Kasumi-1 (cell line): ENCODE data around the gene ACAA2.
"Not testable (repeated sequence)": the region's sequence is repeated elsewhere in the genome, so short reads cannot be mapped to it uniquely, and the experiment has no call there.

ENCODE experiments used
- DNase-seq, 2 experiments: peaks; one replicate each; lab custom pipeline; 2025; lab: John Stamatoyannopoulos, UW

Gene ACAA2

GRCh38 chr18:49811151-49811938 lies 2.0 kb downstream of the ACAA2 start:
- no peak for DNase-seq

DNA sequence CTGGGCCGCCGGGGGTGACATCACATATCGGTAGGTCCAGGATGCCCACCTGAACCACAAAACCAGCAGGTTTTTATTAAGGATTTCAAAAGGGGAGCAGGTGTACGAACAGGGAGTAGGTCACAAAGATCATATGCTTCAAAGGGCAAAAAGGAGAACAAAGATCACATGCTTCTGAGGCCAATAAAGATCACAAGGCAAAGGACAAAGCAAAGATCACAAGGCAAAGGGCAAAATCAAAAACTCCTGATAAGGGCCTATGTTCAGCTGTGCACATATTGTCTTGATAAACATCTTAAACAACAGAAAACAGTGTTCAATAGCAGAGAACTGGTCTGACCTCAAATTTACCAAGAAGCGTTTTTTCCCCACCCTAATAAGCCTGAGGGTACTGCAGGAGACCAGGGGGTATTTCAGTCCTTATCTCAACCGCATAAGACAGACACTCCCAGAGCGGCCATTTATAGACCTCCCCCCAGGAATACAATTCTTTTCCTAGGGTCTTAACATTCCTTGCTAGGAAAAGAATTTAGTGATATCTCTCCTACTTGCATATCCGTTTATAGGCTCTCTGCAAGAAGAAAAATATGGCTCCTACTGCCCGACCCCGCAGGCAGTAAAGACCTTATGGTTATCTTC lies 4.7 kb downstream of the ACAA2 start:
- DNase-seq = not testable (repeated sequence)

GRCh38 chr18:49804096-49804495 lies 9.2 kb downstream of the ACAA2 start:
- DNase-seq = no peak

GRCh38 chr18:49802623-49803022 lies 10.7 kb downstream of the ACAA2 start:
- no peak for DNase-seq

GRCh38 chr18:49800491-49800890 lies 12.8 kb downstream of the ACAA2 start:
- DNase-seq = not testable (repeated sequence)

GRCh38 chr18:49799806-49800205 lies 13.5 kb downstream of the ACAA2 start:
- not testable (repeated sequence) for DNase-seq

DNA sequence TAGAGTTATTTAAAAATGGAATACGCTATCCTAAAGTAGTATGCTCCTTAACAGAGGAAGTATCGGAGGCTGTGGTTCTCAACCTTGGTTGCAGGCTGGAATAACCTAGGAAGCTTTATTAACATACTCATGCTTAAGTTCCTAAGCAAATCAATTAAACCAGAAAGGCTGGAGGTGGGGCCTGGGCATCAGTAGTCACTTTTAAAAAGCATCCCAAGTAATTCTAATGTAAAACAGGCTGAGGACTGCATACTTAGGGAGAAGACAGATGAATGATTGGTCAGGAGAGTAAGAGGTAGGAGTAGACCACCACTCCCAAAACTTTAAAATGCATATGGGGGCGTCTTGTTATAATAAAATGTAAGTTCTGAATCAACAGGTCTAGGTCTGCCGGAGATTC lies 15.3 kb downstream of the ACAA2 start:
- DNase-seq = no peak

DNA sequence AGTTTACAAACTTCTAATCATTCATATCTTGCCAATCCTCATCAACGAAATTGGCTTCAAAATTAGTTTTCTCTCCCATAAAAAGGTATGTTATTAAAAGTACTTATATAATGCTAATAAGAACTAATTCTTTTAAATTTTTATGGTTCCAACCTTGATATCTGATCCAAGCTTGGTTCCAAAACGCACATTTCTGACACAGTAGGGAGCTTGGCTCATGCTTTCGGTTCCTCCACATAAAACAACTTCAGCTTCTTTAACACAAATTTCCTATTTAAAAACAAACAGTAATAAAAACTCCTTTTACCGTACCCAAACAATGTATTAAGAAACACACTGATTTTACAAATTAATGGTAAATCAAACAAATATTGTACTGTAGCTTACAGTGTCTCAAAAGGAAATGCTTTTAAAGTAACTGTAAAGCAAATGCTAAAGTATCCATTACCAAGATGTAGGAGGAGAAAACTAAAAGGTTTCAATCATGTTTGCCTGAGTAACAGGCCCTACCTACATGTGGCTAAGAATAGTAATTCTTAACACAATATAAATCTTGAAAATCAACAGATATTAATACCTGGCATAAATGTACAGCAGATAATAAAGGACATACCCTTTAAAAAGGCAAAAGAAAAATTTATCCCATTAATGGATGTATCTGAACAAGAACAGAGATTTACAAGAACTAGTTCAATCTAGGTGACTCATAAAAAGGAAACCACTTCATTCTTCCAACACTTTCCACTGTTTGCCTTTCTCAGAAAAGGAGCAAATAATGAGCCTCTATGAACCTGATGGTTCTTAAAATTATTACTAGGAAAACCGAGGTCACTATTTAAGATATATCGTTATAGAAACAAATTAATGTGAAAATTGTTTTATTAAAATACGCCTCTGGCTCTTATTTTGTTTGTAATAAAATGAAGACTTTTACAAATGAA lies 17.5 kb downstream of the ACAA2 start:
- DNase-seq = no peak

DNA sequence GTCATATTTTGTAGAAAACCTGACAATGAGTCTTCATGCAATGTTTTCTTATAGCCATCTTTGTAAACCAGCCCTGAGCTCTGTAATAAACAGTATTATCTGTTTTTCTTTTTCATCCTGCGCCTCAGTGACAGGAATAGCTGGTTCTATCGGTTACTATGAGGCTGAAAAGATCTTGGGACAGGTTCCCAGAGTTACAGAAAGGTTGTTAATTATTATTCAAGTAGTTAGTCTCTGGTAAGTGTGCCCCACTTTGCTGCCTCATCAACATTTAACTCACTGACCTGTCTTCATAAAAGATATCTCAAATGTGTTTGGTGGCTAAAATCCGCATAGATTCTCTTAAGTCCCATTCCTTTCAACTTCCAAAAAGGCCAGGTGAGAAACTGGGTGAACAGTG lies 18.6 kb downstream of the ACAA2 start:
- no peak for DNase-seq

DNA sequence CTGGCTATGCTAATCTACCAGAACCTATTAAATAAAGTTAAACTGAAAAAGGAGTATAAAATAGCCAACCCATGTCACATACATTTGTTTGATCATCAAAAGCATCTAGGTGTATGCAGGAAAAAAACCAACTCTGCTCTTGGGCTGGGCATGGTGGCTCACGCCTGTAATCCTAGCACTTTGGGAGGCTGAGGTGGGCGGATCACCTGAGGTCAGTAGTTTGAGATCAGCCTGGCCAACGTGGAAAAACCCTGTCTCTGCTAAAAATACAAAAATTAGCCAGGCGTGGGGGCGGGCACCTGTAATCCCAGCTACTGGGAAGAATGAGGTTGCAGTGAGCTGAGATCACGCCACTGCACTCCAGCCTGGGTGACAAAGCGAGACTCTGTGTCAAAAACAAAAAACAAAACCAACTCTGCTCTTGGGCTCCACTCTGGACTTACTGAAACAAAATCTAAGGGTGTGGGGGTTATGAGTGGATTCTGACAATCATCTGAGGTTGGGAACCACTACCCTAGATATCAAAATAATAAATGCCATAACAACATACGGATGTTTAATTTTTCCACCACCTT lies 23.7 kb downstream of the ACAA2 start:
- DNase-seq = not testable (repeated sequence)

GRCh38 chr18:49788327-49788898 lies 24.9 kb downstream of the ACAA2 start:
- DNase-seq = no peak

DNA sequence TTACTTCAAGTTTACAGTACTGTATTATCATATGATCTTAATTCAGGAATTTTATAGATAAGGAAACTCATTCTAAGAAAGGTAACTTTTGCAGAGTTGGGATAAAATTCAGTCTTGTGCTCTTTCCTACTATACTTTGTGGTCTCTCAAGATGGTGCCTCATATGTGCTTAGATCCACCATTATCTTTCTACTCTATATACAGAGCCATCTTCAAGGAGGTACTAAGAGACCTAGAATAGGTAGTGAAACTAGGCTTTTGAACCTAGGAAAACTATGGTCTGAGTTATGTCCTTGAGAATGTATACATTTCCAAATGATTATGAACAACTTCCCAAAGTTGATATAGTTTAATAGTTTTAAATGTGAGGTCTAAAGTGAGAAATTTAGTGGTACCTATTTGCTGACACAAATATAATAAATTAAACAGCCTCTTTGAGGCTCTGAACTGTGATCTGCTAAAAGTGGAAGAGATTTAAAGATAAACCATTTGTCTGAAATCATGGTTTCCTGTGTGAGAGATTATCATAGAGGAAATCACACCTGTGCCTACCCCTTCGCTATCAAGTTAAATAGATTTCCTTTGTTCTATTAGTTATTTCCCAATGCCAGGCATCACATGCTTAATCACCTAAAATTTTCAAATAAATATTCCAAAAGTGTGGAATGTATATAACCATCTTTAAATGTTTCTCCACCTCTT lies 27.2 kb downstream of the ACAA2 start:
- DNase-seq = no peak

DNA sequence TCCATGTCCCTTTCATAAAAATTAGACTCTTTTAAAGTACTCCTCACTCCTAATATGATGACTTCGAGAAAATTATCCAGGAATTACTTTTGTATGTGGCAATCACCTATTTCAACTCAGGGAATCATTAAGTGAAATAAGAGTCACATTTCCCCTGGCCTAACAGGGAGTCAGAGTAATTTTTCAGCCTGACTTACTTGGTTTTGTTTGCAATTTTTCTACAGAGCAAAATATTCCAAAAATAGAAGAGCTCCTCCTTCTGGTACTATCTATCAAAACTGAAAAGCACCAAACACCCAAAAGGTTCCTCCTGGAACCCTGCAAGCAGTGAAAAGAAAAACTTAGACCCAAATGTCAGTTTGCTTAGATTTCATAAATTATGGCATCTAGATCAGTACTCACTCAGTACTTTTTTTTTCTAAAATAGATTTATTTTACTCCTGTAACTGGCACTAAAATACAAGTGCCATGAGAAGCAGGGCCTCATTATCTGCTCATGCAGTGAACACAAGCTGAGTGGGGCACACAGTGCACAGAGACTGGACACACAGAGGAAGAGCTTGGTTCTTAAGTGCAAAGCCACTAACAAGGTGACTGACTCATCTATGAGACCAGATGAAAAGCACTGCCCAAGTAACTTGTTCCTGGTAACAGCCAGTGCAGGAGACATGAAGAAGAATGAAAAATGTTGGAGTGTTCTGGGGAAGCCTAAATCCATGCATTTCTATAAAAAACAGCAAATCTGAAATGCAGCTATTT lies 28.7 kb downstream of the ACAA2 start:
- DNase-seq = peak in 1 of 2 experiments; percentile 3

DNA sequence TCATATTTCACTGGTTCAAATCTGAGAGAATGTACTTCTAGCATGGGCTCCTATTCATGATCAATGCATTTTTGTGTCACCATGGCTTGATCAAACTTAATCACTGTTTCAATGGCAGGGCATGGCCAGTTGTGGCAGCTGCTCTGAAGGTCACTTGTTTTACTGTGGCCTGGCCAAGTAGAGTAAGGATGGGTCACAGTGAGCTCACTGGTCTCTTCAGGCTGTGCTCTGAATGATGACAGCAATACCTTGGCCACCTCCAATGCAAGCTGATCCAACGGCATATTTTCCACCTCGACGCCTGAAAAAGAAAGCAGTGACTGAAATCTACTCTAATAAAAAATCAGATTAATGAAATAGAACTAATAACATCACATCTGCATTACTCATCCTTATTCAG lies 29.7 kb downstream of the ACAA2 start:
- not testable (repeated sequence) for DNase-seq

DNA sequence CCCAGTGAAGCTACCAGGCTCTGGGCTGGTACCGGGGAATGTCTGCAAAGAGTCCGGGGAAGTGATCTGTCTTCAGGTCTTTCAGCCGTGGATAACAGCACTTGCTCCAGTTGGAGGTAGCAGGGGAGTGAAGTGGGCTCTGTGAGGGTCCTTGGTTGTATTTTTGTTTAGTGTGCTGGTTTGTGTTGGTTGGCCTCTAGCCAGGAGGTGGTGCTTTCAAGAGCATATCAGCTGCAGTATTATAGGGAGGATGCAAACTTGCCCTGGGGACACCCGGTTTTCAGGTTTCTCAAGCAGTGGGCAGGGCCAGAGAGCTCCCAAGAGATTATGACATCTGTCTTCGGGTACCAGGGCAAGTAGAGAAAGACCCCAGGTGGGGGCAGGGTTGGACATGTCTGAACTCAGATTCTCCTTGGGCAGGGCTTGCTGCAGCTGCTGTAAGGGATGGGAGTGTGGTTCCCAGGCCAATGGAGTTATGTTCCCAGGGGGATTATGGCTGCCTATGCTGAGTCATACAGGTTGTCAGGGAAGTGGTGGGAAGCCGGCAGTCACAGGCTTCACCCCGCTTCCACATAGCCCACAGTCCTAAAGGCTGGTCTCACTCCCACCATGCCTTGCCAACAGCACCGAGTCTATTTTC lies 34.4 kb downstream of the ACAA2 start:
- DNase-seq = no peak

DNA sequence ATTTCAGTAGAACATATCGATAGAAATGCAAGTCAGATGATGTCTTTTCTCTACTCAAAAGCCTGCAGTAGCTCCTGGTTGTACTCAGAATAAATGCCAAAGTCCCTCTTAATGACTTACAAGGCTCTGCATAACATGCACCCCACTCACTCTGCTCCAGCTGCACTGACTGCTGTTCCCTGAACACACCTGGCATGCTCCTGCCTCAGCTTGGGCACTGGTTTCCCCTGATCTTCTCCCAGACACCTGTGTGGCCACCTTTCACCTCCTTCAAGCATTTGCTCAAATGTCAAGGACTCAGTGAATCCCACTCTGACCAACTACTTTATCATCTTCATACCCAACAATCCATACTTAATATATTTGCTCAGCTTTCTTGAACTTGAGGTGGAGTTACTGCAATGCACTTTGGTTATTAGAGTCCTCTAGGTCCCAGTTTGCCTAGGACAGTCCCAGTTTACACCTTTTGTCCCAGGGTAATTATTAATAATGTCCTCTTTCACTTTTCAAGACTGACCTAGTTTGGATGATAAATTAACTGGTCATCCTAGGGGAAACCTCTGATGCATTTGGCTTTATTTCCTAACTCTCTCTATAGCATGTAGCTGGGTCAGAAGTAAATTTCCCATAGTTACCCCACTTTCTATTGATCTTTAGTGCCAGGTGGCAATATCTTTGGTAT lies 44.1 kb downstream of the ACAA2 start:
- no peak for DNase-seq

- no peak for DNase-seq
Measured at GRCh38 chr18:49768051-49768391, 45.3 kb downstream of the ACAA2 start.

DNA sequence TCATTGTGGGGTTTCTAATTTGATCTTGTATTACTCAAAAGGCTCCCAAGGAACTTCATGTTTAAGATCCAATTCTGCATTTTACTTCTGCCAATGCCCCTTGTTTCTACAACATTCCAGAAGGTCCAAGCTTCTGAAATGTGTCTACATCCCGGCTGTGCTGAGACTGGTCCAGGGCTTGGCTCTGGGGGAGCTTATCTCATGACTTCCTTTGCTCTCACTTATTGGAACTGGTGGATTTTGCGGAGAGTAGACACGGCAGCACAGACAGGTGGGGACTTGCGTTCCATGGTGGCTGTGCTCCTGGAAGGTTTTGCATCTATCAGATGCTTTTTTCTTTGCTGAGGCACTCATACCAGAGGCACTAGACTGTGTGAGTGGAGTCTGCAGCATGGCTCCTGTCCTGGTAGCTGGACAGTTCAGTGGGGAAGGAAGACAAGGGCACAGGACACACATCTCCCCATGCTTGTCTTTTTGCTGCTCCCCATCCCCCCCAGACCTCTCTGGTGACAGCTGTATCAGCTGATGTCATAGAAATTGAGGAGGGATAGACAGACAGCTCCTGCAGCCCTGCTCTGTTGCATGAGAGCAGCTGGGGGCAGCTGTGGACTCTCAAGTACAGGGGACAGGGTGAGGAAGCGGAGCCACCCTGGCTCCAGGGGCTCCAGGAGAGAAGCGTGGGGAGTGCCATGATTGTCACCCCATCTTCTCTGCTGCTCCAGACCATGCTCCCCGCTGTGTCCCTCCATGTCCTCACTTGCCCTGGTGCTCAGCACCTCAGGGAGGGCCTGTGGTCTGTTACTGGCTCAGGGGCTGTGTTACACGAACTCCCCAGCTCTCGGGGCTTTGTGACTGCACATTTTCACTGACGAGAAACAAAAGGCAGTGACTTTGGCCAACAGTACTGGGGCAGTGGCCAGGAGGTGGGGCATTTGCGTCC lies 46.0 kb downstream of the ACAA2 start:
- DNase-seq = no peak
